GM21390 (cell line): Measurements from ENCODE around the gene ANKS1B.
"Not testable (repeated sequence)": the region's sequence is repeated elsewhere in the genome, so short reads cannot be mapped to it uniquely, and the experiment has no call there.

ENCODE experiments used
- ATAC-seq: cut with Tn5 transposase; IDR thresholded peaks from one replicate; pipeline ENCODE4 v1.9.1; 2021; ENCODE audit not compliant: unreplicated experiment

The ANKS1B gene

DNA sequence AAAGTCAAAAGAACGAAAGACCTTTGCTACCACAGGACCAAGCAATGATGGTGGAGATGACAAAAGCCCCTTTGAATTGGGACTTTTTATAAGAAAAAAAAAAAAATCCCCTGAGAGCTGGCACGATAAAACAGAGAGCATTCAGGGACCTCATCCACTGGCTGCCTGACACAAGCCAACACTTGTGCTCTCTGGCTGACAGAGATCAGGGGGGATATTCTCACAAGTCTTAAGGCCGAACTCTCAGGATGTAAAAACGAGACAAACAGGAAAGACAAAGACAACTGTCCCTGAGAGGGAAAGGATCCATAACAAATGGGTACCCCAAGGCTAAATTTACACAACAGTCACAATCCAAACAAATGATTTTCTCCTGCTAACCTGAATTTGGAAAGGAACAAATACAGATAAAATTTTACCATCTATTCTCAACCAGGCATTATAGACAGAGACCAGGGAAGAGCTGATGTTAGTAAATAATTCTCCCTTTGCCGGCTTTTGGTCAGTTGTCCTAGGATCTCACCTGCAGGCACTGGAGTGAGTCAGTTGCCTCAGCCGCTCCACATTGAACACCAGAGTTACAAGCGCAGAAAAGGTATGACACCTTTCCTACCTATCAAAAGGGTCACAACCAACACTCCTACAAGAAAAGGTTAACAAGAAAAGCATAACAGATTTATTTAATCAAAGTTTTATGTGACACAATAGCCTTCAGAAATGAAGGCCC, 375.1 kb downstream of the ANKS1B start:
- ATAC-seq = no peak

GRCh38 chr12:99600388-99600787, 384.3 kb downstream of the ANKS1B start:
- no peak for ATAC-seq

GRCh38 chr12:99598785-99599184, 386.0 kb downstream of the ANKS1B start:
- ATAC-seq = no peak

- ATAC-seq = no peak
Observed at GRCh38 chr12:99596762-99597161, 388.0 kb downstream of the ANKS1B start.

DNA sequence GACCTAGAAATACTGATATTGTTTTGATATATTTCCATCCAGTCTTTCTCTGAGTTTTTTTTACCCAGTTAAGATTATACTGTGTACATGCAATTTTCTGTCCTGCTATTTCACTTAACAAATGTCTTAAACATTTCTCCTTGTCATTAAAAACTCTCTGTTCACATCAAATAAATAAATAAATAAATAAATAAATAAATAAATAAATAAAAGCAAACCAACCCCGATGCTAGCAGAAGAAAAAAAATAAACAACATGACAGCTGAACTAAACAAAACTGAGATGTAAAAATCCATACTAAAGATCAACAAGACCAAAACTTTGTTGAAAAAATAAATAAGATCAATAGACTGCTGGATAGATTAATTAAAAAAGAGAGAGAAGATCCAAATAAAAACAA, 407.6 kb downstream of the ANKS1B start:
- not testable (repeated sequence) for ATAC-seq

DNA sequence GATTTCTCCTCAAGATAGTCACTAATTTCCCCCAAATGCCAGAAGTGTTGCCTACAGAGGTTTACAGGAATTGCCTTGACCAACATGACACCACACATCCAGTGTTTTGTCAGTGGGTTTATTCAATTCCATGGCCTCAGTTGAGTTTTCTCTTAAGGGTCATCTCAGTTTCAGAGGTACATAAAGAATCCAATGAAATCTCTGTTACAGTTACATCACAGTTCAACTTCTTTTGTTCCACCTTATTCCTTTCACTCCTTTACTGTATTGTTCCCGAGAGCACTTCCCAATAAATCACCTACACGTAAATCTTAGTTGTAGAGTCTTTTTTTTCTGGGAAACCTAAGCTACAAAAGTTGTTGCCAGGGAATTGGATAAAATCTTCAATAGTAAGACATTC, 410.8 kb downstream of the ANKS1B start:
- ATAC-seq = no peak

GRCh38 chr12:99567072-99567471, 417.7 kb downstream of the ANKS1B start:
- ATAC-seq = no peak

GRCh38 chr12:99558109-99558508, 426.6 kb downstream of the ANKS1B start:
- no peak for ATAC-seq

DNA sequence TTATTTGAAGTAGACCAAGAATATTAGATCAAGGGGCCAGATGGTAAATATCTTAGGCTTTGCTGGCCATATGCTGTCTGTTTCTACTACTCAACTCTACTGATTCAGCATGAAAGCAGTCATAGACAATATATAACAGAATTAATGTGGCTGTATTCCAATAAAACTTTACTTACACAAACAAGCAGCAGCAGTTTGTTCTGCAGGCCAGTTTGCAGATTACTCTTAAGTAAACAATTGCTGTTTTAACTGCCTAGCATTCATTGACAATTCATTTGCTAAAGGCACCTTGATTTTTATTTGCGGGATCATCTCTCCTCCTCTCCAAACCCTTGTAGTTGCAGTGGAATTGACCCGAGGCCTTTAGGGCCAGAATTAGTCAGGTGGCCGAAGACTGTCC, 431.3 kb downstream of the ANKS1B start:
- ATAC-seq = no peak

- ATAC-seq = no peak
Observed at GRCh38 chr12:99552022-99552421, 432.7 kb downstream of the ANKS1B start.

DNA sequence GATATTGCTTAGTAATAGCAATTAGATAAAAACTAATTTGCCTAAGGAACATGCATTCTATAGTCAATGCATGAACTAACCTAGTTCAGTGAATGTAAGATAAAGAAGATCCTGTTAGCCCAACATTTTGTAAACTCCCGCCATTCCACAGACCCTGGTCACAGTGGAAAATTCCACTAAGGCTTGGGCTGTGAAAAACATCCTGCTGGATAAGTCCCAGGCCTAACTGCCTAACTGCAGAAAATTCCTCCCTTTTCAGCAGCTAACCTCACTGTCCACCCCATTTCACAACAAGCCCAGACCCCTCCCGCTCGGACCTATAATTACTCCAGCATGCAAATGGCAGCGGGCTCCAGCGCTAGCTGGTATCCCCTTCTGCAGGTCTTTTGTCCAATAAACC, 435.1 kb downstream of the ANKS1B start:
- no peak for ATAC-seq

DNA sequence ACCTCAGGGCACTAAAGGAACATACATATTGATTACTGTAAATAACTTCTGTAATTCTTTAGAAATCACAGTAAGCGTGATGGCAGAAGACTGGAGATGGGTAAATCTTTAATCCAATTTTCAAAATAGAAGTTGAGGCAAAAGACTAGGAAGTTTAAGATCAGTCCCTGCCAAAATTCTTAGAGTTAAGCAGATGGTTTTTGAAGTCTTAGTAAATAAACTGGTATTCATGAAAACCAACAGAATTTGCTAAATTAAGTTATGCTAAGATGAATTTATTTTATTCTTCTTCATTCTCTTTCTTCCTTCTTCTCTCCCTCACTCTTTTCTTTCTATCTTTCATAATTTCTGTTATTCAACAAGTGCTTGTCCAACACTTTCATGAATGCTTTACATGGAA, 435.5 kb downstream of the ANKS1B start:
- ATAC-seq = no peak

GRCh38 chr12:99544457-99544856, 440.3 kb downstream of the ANKS1B start:
- no peak for ATAC-seq

GRCh38 chr12:99529966-99530365, 454.8 kb downstream of the ANKS1B start:
- peak; percentile 82 for ATAC-seq

DNA sequence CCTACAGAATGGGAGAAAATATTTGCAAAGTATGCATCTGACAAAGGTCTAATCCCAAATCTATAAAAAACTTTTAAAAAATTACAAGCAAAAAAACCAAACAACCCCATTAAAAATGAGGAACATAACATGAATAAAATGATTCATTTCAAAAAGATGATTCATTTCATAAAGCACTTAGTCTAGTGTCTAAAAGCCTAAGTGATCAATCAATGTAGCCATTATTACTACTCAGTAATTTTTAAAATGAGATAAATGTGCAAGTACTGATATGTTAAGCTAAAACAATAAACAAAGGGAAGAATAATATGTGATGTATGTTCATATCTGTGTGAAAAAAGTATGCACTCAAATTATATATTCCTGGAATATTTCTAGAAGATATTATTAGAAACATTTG, 456.3 kb downstream of the ANKS1B start:
- ATAC-seq = no peak

- no peak for ATAC-seq
Observed at GRCh38 chr12:99523853-99524252, 460.9 kb downstream of the ANKS1B start.

DNA sequence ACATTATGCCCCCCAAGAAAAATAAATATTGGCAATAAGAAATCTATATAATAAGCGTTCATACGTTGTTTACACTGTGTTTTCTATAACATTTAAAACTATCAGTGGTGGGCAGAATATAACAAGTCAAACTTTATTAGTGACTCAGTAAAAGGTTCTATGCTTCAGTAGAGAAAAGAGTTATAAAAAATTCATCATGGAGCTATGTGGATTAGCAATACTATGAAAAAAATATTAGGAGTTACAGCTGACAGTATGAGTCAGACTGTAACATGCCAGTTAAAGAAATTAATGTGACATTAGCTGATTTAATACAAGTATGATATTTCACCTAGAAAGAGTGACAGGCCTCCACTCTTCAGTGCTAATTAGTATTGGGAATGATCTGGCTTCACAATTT, 462.3 kb downstream of the ANKS1B start:
- no peak for ATAC-seq

GRCh38 chr12:99521664-99522063, 463.1 kb downstream of the ANKS1B start:
- ATAC-seq = no peak

DNA sequence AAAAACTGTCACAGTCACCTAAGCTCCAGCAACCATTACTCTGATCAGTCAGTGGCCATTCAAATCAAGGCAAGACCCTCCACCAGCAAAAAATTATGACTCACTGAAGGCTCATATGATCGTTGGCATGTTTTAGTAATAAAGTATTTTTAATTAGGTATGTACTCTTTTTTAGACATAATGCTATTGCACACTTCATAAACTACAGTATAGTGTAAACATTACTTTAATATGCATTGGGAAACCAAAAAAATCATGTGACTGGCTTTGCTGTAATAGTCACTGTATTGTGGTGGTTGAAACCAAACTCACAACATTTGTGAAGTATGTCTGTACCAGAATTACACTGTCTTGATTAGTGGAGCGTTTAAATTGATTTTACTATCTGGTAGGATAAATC, 471.7 kb downstream of the ANKS1B start:
- ATAC-seq = no peak

DNA sequence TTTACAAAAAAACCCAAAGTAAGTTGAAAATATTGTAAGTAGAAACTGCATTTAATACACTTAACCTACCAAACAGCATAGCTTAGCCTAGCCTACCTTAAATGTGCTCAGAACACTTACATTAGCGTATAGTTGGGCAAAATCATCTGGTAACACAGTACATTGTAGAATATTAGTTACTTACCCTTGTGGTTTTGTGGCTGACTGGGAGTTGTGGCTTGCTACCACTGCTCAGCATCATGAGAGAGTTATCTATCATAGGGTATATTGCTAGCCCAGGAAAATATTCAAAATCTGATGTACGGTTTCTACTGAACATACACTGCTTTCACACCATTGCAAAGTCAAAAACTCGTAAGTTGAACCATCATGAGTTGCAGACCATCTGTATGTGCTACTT, 478.9 kb downstream of the ANKS1B start:
- ATAC-seq = no peak

DNA sequence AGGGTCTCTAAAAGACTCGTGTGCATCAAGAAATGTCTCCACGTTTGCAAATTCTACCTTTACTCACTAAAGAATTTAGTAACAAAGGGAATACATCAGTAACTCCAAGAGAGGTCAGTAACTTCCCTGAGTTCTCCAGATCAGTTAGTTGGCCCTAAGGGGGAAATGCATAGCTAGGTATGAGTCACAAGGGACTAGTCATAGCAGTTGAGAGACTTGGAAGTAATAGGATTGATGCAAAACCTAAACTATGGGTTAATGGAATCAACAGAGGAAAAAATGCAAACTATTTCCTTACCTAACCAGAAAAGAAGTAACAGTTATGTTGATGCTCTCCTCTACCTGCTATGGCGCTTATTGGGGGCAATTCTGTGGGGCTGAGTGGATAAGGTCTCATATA, 486.0 kb downstream of the ANKS1B start:
- ATAC-seq = no peak

DNA sequence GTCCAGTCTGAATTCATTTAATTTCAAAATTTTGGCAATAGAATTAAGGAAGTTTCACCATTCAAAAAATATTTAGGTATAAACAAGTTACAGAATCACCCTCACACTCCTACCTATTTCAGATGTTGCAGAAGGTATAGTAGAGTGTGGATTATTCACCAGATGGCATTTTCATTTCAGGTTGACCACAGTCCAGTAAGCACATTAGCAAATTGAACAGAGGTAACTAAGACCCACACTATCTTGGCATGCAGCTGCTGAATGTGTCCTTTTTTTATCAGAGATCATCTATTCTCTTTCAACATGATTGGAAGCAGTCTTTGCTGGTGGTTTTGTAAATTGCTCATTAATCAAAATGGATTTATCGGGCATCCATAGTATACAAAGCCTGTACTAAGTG, 488.9 kb downstream of the ANKS1B start:
- ATAC-seq = no peak

GRCh38 chr12:99493197-99493596, 491.5 kb downstream of the ANKS1B start:
- no peak for ATAC-seq
